NCI-H1694 (cell line): ENCODE measurements around the gene FAM200A.
A peak's percentile ranks its signal among the peaks of the same experiment; 100 is the strongest.
"Not testable (repeated sequence)": the region's sequence is repeated elsewhere in the genome, so short reads cannot be mapped to it uniquely, and the experiment has no call there.

Experiments used
- DNase-seq: peaks from one replicate; lab custom pipeline; 2025; lab: John Stamatoyannopoulos, UW

Gene FAM200A

GRCh38 chr7:99559175-99559915 is 7.4 kb upstream of the FAM200A start:
- no peak for DNase-seq

GRCh38 chr7:99558306-99559174 is 6.6 kb upstream of the FAM200A start, which contains the start of gene ZNF655:
Gene ZNF655 (plus strand): TSS chr7:99558642. CDS start chr7:99560560, 1,918 bp downstream.
- peak; percentile 93 for DNase-seq

- DNase-seq = no peak
Observed at GRCh38 chr7:99557940-99558305, 6.0 kb upstream of the FAM200A start.

GRCh38 chr7:99557196-99557607 is 5.3 kb upstream of the FAM200A start:
- no peak for DNase-seq

- no peak for DNase-seq
Observed at GRCh38 chr7:99554939-99555338, 3.0 kb upstream of the FAM200A start.

- DNase-seq = no peak
Observed at GRCh38 chr7:99553039-99553438, 1.1 kb upstream of the FAM200A start.

GRCh38 chr7:99551334-99551733 is 580 bp downstream of the FAM200A start:
- no peak for DNase-seq

GRCh38 chr7:99549545-99549944 is 2.4 kb downstream of the FAM200A start:
- DNase-seq = not testable (repeated sequence)

- DNase-seq = not testable (repeated sequence)
Observed at GRCh38 chr7:99545308-99545707, 6.6 kb downstream of the FAM200A start.

GRCh38 chr7:99543916-99544315 is 8.0 kb downstream of the FAM200A start:
- DNase-seq = no peak

GRCh38 chr7:99543081-99543671 is 8.7 kb downstream of the FAM200A start:
- DNase-seq = no peak

GRCh38 chr7:99541212-99541611 is 10.7 kb downstream of the FAM200A start:
- no peak for DNase-seq

GRCh38 chr7:99540542-99540941 is 11.4 kb downstream of the FAM200A start:
- no peak for DNase-seq

GRCh38 chr7:99539213-99539811 is 12.6 kb downstream of the FAM200A start:
- no peak for DNase-seq

GRCh38 chr7:99535667-99536066 is 16.2 kb downstream of the FAM200A start:
- no peak for DNase-seq

- no peak for DNase-seq
Observed at GRCh38 chr7:99531354-99531765, 20.6 kb downstream of the FAM200A start.

- no peak for DNase-seq
Observed at GRCh38 chr7:99525713-99526440, 26.0 kb downstream of the FAM200A start.

- DNase-seq = no peak
Observed at GRCh38 chr7:99521399-99521798, 30.5 kb downstream of the FAM200A start.

GRCh38 chr7:99514050-99514449 is 37.9 kb downstream of the FAM200A start:
- no peak for DNase-seq

- DNase-seq = no peak
Observed at GRCh38 chr7:99505324-99505662, 46.6 kb downstream of the FAM200A start.

GRCh38 chr7:99504603-99505323 is 47.2 kb downstream of the FAM200A start, which contains the start of gene ZKSCAN5:
Gene ZKSCAN5 (plus strand): TSS chr7:99504662. CDS start chr7:99506045, 1,383 bp downstream.
- DNase-seq = peak; percentile 93
